ENCODE results near the gene ASCL2. TPM values are rescaled to one million over a fixed set of nuclear protein-coding genes. Genes with fewer than 3 reads are reported as not detected.

ASCL2 gene
- total RNA-seq, 2 experiments from 2014 or later, result not detected

DNA sequence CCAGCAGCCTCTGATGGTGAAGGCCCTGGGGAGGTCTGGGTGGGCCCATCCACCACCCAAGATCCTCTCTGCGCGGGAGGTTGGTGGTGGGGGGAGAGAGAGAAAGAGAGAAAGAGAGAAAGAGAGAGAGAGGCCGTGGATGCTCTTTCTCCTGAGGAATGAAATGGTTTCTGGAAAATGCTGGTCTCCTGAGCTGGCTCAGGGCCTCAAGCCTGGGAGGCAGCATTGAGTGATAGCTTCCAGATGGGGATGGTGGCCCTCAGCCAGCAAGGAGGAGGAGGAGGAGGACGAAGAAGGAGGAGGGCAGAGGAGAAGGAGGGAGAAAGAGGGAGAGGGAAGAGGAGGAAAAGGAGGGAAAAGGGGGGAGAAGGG is 36.0 kb upstream of the ASCL2 start:
- no peaks in the 10 kb centered on the region for H3K9me3 ChIP-seq (ENCODE audit: low read length)

GRCh38 chr11:2305788-2306451 is 35.5 kb upstream of the ASCL2 start:
- CTCF ChIA-PET (ENCODE audit: unreplicated experiment), result interaction anchor here (0.6 to 3.3 kb wide), 3 partner anchors 93 to 226 kb away, joined by 3 to 44 read pairs (median 3); no protein-coding TSS in a partner anchor
- H3K4me1 ChIP-seq (ENCODE audit: insufficient read depth, low read length, poor library complexity, severe bottlenecking), result peaks cover 8% of the 10 kb centered on the region
- POLR2A ChIA-PET, result interaction anchor here (0.6 to 1.4 kb wide), 6 partner anchors 72 to 1535 kb away, joined by 3 to 5 read pairs (median 4); no protein-coding TSS in a partner anchor
- no peak overlapping the region for H2AFZ ChIP-seq (ENCODE audit: low read length)
- intact Hi-C loops (cut with micrococcal nuclease; ENCODE audit: unreplicated experiment), result loop anchor here (1.0 to 5.0 kb wide), 4 partner anchors 94 to 226 kb away; partner anchors contain the start of gene TSSC4
- no peak overlapping the region for H3K4me2 ChIP-seq (ENCODE audit: low read length)
- H3K36me3 ChIP-seq (ENCODE audit: insufficient read depth, low read length), result no peaks in the 10 kb centered on the region
- peak; percentile 17 for DNase-seq (ENCODE audit: low spot score)
- no peaks in the 10 kb centered on the region for H3K79me2 ChIP-seq (ENCODE audit: insufficient read depth, low read depth, low read length)
- no peaks in the 10 kb centered on the region for H3K9me3 ChIP-seq (ENCODE audit: low read length)
- no peak overlapping the region for H3K4me3 ChIP-seq (ENCODE audit: low read depth, low read length, poor library complexity, severe bottlenecking)
- no peaks in the 10 kb centered on the region for H4K20me1 ChIP-seq (ENCODE audit: insufficient read depth, low read length)
- H3K27ac ChIP-seq (ENCODE audit: low read depth, low read length, poor library complexity, severe bottlenecking), result no peak overlapping the region
- BruUV-seq (replicated peaks), result no TSS peak
- no peaks in the 10 kb centered on the region for H3K9me2 ChIP-seq (ENCODE audit: insufficient read depth, low read length)
- TF ChIP-seq EZH2phosphoT487 (IDR thresholded peaks at IDR 0.05; ENCODE audit: borderline replicate concordance, low read depth, low read length), result no peak
- no peak for TF ChIP-seq CTCF (conservative IDR thresholded peaks at IDR 0.05; ENCODE audit: low read length)

More for the DNA sequence above, 36.0 kb upstream of the ASCL2 start:
- H3K36me3 ChIP-seq (ENCODE audit: insufficient read depth, low read length), result no peaks in the 10 kb centered on the region
- H2AFZ ChIP-seq (ENCODE audit: low read length), result no peak overlapping the region
- DNase-seq (ENCODE audit: low spot score), result no peak
- no peaks in the 10 kb centered on the region for H3K9me2 ChIP-seq (ENCODE audit: insufficient read depth, low read length)
- no peaks in the 10 kb centered on the region for H3K79me2 ChIP-seq (ENCODE audit: insufficient read depth, low read depth, low read length)
- H3K4me2 ChIP-seq (ENCODE audit: low read length), result no peak overlapping the region
- intact Hi-C loops (cut with micrococcal nuclease; ENCODE audit: unreplicated experiment), result loop anchor here (5.0 kb wide), 1 partner anchor 226 kb away; no protein-coding TSS in a partner anchor
- ChIA-PET CTCF (ENCODE audit: unreplicated experiment) (interaction anchor here (1.4 to 3.3 kb wide), 2 partner anchors 93 to 113 kb away, joined by 3 to 44 read pairs; no protein-coding TSS in a partner anchor), POLR2A (interaction anchor here (0.6 to 1.4 kb wide), 5 partner anchors 71 to 1534 kb away, joined by 3 to 5 read pairs (median 4); no protein-coding TSS in a partner anchor)
- peaks cover 8% of the 10 kb centered on the region for H3K4me1 ChIP-seq (ENCODE audit: insufficient read depth, low read length, poor library complexity, severe bottlenecking)
- no peaks in the 10 kb centered on the region for H4K20me1 ChIP-seq (ENCODE audit: insufficient read depth, low read length)
- no TSS peak for BruUV-seq (replicated peaks)
- TF ChIP-seq CTCF (conservative IDR thresholded peaks at IDR 0.05; ENCODE audit: low read length), result no peak
- TF ChIP-seq EZH2phosphoT487 (IDR thresholded peaks at IDR 0.05; ENCODE audit: borderline replicate concordance, low read depth, low read length), result no peak
- H3K27ac ChIP-seq (ENCODE audit: low read depth, low read length, poor library complexity, severe bottlenecking), result no peak overlapping the region
- H3K4me3 ChIP-seq (ENCODE audit: low read depth, low read length, poor library complexity, severe bottlenecking), result no peak overlapping the region
